NCI-H460 (cell line): ENCODE results near the gene TNFSF13. TPM values are rescaled to one million over a fixed set of nuclear protein-coding genes. Genes with fewer than 3 reads are reported as not detected.

Experiments
- DNase-seq: peaks from one replicate; pipeline ENCODE4 v3.0.0-alpha.2; 2016; ENCODE audit warnings: low read depth; ENCODE audit errors: extremely low read depth
- total RNA-seq: library from RNA; depleted of rRNA; stranded (reverse); fragments of >200 nt; shearing (Covaris generic); gene quantifications from 2 replicates; pipeline ENCODE4 v1.2.3, GENCODE V29; 2014

The TNFSF13 gene
- total RNA-seq, 1 experiment from 2014 or later, result 1.4 TPM

DNA sequence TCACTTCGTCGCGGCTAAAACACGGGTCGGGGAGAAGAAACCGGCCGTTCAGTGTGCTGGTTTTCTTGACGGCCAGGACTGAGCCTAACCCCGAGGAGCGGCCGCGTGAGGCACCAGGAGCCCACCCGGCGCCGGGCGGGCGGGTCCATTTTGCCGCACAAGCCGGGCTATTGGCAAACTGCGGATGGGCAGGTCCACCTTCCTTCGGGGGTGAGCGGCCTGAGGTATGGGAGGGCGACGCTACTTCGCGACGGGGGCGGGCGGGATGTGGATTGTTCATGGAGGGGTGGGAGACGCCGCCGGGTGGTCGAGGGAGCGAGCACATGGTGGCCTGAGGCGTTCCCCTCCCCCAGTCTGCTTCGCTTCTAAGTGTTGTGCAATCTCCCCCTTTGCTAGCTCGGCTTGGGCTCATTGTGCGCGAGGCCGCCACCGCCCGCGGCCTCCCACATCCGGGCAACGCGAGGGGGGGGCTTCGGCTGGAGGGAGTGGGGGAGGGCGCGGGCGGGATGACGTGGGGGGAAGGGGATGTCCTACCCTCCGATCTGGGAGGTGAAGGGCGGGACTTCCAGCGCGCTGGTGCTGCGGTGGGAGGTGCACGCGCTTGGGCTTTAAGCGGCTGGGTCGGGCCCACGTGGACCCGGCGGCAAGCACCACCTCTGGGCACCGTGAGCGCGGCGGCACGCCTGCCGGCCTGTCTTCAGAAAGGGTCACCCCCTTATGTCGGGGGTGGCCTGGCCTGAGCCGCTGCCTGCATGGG lies 15.0 kb downstream of the TNFSF13 start:
- DNase-seq, result peak; percentile 78

DNA sequence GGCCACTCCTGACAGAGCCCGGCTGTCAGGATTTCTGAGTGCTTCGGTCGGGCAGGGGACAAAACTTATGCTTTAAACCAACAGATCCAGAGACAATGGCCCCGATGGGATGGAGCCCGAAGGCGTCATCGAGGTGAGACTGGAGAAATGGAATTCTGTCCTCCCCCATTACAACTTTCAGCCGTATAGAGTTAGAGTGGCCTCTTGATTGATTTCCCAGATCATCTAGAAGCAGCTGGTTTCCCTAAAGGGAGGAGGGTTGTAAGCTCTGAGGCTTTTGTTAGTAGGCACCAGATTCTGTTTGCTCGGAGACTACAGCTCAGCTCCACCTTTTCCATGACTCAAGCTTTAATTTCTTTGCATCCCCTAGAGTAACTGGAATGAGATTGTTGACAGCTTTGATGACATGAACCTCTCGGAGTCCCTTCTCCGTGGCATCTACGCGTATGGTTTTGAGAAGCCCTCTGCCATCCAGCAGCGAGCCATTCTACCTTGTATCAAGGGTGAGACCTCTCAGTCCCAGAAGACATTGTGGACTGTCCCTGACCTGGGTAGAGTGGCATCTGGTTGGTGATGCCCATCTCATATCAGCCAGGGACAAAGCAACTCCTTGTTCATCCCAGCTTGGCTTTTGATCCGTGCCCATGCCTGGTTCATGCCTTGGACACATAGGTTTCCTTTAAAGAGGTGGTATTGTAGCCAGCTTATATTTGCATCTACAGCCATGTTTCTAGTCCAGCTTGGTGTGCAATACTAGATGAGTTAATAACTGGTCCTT lies 15.8 kb downstream of the TNFSF13 start:
- no peak for DNase-seq

DNA sequence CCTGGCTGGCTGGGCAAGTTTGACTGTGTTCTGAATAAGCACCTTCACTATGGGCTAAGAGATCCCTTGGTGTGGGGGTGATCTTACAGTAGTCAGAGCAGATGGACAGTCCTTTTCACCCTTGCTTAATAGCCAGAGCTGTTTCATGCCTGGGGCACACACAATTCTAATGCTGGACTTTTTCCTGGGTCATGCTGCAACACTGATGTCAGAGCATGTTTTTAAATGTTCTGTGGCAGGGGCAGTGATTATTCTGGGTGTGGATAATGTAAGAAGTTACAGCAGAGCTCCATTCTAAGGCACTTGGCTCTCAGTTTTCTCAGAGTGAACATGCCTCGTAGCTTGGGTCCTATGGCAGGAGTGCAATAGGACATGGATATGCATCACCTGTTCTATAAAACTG lies 16.9 kb downstream of the TNFSF13 start:
- DNase-seq, result no peak

DNA sequence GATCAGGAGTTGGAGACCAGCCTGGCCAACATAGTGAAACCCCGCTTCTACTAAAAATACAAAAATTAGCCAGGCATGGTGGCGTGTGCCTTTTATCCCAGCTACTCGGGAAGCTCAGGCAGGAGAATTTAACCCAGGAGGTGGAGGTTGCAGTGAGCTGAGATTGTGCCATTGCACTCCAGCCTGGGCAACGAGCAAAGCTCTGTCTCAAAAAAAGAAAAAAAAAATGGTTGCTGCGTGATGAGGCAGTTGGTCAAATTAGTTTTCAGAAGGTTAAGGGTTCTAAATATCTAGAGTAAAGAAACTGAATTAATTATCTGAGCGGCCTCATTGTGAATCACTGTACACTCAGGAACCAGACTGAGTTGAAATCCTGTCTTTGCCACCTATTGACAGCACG lies 17.4 kb downstream of the TNFSF13 start:
- DNase-seq, result no peak

DNA sequence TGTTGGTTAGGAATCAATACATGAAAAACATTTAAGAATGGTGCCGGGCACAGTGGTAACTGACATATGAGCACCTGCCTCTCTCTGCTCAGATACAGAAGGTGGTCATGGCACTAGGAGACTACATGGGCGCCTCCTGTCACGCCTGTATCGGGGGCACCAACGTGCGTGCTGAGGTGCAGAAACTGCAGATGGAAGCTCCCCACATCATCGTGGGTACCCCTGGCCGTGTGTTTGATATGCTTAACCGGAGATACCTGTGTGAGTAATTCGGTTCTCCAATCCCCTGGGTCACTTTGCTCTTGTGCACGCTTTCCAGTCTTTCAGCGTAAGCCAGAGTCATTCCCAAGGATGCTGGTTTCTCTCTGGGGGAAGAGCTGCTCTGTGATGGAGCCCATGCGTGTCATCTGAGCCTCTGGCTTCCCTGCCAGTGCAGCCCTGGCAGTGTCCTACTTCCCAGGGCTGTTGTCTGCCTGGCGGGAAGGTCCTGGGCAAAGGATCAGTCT lies 17.9 kb downstream of the TNFSF13 start:
- no peak for DNase-seq

- no peak for DNase-seq
Measured at GRCh38 chr17:7577327-7578199, 19.0 kb downstream of the TNFSF13 start.

GRCh38 chr17:7579001-7579833 lies 20.7 kb downstream of the TNFSF13 start, which contains the start of gene CD68:
Gene CD68 (plus strand): TSS chr17:7579638. CDS start chr17:7579678, 40 bp downstream.
- DNase-seq, result peak; percentile 93

GRCh38 chr17:7579834-7580603 lies 21.5 kb downstream of the TNFSF13 start:
- DNase-seq, result no peak

DNA sequence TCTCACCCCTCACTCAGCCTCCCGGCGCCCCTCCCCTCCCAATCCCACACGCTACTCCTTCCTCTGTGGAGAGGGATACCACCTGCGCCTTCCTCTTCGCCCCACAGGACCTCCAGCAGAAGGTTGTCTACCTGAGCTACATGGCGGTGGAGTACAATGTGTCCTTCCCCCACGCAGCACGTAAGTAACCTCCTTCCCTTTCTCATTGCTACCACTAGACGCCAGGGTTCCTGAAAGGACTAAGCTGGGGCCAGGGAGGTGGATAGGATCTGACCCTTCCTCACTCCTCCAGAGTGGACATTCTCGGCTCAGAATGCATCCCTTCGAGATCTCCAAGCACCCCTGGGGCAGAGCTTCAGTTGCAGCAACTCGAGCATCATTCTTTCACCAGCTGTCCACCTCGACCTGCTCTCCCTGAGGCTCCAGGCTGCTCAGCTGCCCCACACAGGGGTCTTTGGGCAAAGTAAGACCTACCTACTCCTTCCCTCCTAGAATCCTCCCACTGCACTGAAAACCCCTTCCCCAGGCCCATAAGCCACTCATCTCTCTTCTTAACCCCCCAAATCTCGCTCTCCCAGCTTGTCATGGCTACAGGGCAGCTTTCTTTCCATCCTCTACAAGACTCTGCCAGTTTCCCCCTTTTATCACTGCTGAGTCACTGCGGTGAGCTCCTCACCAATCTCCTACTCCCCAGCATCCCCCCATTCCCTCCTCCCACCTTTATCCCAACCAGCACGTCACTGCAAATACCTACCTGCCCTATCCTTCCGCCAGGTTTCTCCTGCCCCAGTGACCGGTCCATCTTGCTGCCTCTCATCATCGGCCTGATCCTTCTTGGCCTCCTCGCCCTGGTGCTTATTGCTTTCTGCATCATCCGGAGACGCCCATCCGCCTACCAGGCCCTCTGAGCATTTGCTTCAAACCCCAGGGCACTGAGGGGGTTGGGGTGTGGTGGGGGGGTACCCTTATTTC lies 22.3 kb downstream of the TNFSF13 start:
- no peak for DNase-seq

DNA sequence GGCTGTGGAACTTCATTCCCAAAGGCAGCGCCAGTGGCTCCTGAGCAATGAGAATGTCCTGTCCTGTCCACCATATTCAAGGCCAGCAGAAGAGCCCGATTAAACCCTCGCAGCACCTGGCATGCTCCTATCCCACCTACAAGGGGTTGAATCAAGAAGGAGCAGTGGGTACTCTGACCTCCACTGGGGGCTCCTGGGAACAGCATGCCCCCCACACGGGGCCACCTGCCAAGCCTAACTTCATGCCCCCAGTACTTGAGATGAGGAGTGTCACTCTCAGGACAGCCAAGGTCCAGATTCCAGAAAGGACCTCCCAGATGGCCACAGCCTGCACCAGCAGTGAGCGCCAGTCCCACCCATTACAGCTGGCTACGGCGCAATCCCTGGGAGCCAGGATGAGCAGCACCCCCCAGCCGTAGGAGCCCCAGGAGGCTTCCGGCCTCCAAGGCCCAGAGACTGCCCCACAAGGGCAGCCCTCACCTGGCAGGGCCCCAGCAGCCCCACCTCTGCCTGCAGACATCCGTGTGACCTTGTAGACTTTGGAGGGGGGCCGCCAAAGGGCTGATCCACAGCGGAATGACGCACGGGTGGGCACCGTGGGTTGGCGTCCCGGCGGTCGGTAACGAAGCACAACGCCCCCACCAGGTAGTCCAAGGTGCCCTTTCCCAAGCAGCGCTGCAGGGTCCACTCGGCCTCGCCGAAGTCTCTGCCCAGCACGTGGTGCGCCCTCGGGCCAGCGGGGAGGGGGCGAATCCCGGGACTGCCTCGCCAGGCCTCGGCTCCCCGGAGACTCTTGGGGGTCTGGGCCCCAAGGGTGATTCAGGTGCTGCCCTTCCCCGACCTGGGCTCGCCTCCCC lies 24.1 kb downstream of the TNFSF13 start:
- DNase-seq, result no peak

DNA sequence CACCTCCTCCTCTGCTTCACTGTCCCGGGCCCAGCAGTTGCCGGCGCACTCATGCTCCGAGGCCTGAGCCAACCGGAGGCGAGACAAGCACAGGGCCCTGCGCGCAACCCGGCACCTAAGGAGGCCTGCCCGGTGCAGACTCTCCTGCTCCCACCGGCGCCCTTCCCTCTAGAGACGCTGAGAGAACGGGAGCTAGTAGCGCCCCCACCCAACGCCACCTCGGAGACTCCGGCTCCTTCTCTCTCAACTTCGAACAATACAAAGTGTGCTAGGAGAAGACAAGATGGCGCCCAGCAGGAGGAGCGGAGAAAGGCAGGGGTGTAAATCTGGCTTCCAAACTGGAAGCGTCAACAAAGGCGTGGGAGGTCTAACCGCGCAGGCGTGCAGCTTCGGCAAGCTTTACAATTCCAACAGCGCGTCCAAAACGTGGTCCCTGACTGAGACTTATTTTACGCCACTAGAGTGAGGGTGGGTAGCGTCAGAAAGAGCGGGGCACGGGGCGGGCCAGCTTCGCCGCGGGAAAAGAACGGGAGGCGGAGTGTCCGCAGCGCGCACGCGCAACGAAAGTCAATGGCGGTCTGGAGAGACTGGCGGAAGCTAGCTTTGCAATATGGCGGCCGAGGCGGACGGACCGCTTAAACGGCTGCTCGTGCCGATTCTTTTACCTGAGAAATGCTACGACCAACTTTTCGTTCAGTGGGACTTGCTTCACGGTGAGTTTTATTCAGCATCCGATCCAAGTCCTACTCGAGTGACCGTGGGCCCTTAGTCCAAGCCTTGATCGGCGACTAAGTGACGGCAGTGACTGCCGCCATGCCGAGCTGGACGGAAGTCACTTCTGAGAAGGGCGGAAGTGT lies 24.9 kb downstream of the TNFSF13 start, which contains the start of gene MPDU1:
TSS of gene MPDU1 (plus strand) at position 600 of the 857 bp plus-strand sequence. CDS start at position 611, 11 bp downstream.
- DNase-seq, result peak; percentile 94

GRCh38 chr17:7586673-7587419 lies 28.3 kb downstream of the TNFSF13 start:
- DNase-seq, result peak; percentile 58

DNA sequence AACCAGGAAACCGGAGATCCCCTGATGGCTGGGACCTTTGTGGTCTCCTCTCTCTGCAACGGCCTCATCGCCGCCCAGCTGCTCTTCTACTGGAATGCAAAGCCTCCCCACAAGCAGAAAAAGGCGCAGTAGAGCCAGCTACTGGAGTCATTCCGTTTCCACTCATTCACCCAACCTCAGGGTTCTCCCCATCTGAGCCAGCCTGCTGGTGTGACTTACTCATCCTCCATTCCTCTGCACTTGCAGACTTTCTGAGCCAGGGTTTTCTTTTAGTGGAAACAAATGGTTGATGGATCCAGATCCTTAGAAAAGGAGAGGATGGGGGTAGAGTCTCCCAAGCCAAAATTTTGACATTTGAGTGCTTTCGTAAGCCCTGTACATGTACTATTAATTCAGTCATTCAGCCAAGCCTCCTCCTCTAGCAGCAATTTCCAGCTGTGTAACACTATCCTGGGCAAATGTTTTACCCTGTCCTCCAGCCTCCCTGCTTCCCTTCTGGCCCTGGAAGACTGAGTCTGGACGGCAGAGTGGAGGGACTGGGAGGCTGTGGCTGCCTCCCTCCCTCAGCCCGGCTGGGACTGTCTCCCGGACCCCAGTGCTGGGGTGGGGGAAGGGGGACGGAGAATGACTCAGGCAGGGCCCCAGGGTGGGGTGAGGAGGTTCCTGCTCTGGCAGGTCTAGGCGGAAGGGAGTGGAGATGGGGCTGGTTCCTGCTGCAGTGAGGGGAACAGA lies 29.0 kb downstream of the TNFSF13 start:
- no peak for DNase-seq

GRCh38 chr17:7588553-7589203 lies 30.1 kb downstream of the TNFSF13 start:
- DNase-seq, result no peak
